Natural killer cell treated with Interleukin-12 subunit alpha and Interleukin-12 subunit beta and Interleukin-15 and Interleukin-18, amount 100 ng/mL, for 72 hours (primary cell): ENCODE results near the gene EPB41L1. TPM values are rescaled to one million over a fixed set of nuclear protein-coding genes. Genes with fewer than 3 reads are reported as not detected.

Source experiments
- ATAC-seq, 2 donors: fragments of 150-1000 bp; cut with Tn5 transposase in 1 of 2; sonication (Bioruptor Pico), chemical (Tn5 transposase) in 1 of 2; 2 replicates each; pipeline ENCODE4 v1.10.0; 2021
- DNase-seq: peaks from one replicate; pipeline ENCODE4 v3.0.0; 2022; ENCODE audit warnings: low spot score
- H3K27ac Mint-ChIP-seq, 2 donors: 1 replicate in 1 of 2; 2 replicates in 1 of 2; pipeline ENCODE4 v1.8.0; 2022; ENCODE audit warnings: mixed read lengths in 2 of 2, mild to moderate bottlenecking in 1 of 2, moderate library complexity in 1 of 2
- H3K27me3 Mint-ChIP-seq, 2 donors: 1 replicate in 1 of 2; 2 replicates in 1 of 2; pipeline ENCODE4 v1.8.0; 2022; ENCODE audit warnings: mixed read lengths in 2 of 2
- H3K36me3 Mint-ChIP-seq: one replicate; pipeline ENCODE4 v1.8.0; 2022; ENCODE audit warnings: mixed read lengths
- H3K4me1 Mint-ChIP-seq, 2 donors: 1 replicate in 1 of 2; 2 replicates in 1 of 2; pipeline ENCODE4 v1.8.0; 2022; ENCODE audit warnings: low read depth in 2 of 2, mixed read lengths in 2 of 2, mild to moderate bottlenecking in 1 of 2
- H3K4me3 Mint-ChIP-seq: one replicate; pipeline ENCODE4 v1.8.0; 2022; ENCODE audit warnings: mixed read lengths
- H3K9me3 Mint-ChIP-seq: 2 replicates; pipeline ENCODE4 v1.8.0; 2022; ENCODE audit warnings: mixed read lengths
- total RNA-seq, 2 donors: library from RNA; stranded (reverse); gene quantifications; one replicate each; pipeline ENCODE4 v1.2.3, GENCODE V29; 2022

Gene EPB41L1
- total RNA-seq, 2 donors from 2014 or later: 0.21 TPM; not detected in 1

DNA sequence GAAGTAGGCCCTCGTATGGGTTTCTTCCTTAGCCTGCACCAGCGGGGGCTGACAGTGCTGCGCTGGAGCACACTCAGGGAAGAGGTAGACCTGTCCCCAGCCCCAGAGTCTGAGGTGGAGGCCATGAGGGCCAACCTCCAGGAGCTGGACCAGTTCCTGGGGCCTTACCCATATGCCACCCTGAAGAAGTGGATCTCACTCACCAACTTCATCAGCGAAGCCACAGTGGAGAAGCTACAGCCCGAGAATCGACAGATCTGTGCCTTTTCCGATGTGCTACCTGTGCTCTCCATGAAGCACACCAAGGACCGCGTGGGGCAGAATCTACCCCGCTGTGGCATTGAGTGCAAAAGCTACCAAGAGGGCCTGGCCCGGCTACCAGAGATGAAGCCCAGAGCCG lies 85.5 kb downstream of the EPB41L1 start:
- Mint-ChIP-seq H3K4me3 (no peak overlapping the region), H3K9me3 (no peaks in the 10 kb centered on the region), H3K27me3 (no peaks in the 10 kb centered on the region), H3K27ac (no peak overlapping the region), H3K4me1 (peaks cover 19 to 29% of the 10 kb centered on the region in 2 donors), H3K36me3 (peaks cover 15% of the 10 kb centered on the region)
- ATAC-seq (no peak), DNase-seq (no peak)

DNA sequence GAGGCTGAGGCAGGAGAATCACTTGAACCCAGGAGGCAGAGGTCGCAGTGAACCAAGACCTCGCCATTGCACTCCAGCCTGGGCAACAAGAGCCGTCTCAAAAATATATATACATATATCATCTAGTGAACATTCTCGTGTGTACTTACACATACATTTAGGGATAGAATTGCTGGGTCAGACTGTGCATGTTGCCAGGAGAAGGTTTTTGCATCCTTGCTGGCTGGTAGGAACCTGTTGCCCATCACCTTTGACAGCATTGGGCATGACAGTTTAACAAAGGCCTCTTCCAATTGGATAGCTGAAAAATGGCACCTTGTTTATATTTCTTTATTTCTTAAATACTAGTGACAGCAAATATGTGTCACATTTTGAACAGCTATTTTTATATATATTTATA lies 87.1 kb downstream of the EPB41L1 start:
- H3K27ac Mint-ChIP-seq: no peak overlapping the region
- DNase-seq (no peak), ATAC-seq (no peak)
- H3K9me3 Mint-ChIP-seq: no peaks in the 10 kb centered on the region
- peaks cover 18 to 29% of the 10 kb centered on the region in 2 donors for H3K4me1 Mint-ChIP-seq
- peaks cover 17% of the 10 kb centered on the region for H3K36me3 Mint-ChIP-seq
- H3K27me3 Mint-ChIP-seq: no peaks in the 10 kb centered on the region
- no peak overlapping the region for H3K4me3 Mint-ChIP-seq

GRCh38 chr20:36243726-36244125 lies 89.2 kb downstream of the EPB41L1 start:
- Mint-ChIP-seq H3K4me1 (peaks cover 6 to 24% of the 10 kb centered on the region in 2 donors), H3K27ac (no peak overlapping the region), H3K9me3 (no peaks in the 10 kb centered on the region), H3K27me3 (no peaks in the 10 kb centered on the region), H3K36me3 (peaks cover 16% of the 10 kb centered on the region), H3K4me3 (no peak overlapping the region)
- no peak for DNase-seq
- ATAC-seq: no peak

DNA sequence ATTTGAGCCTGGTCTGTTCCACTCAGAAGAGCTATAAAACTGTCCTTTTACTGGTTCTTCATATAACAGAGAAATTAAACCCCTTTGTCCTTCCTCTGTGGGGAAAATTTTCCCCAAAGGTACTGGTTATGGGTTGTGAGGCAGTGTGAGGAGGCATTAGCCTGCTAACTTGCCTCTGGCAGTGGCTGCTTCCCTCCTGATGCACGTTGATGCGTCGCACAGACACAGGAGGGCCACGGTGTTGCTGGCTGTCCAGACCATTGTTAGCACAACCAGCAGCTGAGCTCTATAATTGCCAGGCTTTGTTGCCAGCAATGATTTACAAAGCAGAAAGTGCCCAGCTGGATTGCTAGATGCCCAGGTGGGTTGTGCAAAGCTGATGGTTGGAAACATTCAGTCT lies 91.9 kb downstream of the EPB41L1 start:
- no peak for ATAC-seq
- H3K4me1 Mint-ChIP-seq: peaks cover 0 to 22% of the 10 kb centered on the region in 2 donors

DNA sequence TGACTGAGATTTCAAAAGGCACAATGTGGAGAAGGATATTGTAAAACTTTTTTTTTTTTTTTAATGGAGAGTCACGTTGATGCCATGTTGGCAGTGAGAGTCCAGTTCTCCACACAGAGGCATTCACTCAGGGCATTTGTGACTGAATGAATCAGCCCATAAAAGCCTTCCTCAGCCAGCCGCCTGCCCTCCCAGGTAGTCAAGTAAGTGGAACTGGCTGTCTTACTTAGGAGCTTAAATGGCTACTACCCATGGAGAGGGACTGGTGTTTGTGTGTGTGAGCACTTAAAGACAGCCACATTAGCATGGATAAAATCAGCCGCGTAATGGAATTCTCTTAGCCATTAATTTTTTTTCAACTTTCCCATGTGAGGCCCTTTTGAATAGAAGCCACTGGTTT lies 94.3 kb downstream of the EPB41L1 start:
- ATAC-seq: no peak
- Mint-ChIP-seq H3K36me3 (peaks cover 26% of the 10 kb centered on the region), H3K27ac (no peak overlapping the region), H3K4me1 (peaks cover 4 to 26% of the 10 kb centered on the region in 2 donors), H3K27me3 (no peaks in the 10 kb centered on the region), H3K9me3 (no peaks in the 10 kb centered on the region), H3K4me3 (no peak overlapping the region)
- DNase-seq: no peak

More for the DNA sequence above, 91.9 kb downstream of the EPB41L1 start:
- H3K4me3 Mint-ChIP-seq: no peak overlapping the region
- H3K27me3 Mint-ChIP-seq: no peaks in the 10 kb centered on the region
- peaks cover 17% of the 10 kb centered on the region for H3K36me3 Mint-ChIP-seq
- no peaks in the 10 kb centered on the region for H3K9me3 Mint-ChIP-seq
- H3K27ac Mint-ChIP-seq: no peak overlapping the region
- DNase-seq: no peak

- Mint-ChIP-seq H3K4me3 (no peak overlapping the region), H3K9me3 (no peaks in the 10 kb centered on the region), H3K27me3 (no peaks in the 10 kb centered on the region), H3K36me3 (peaks cover 27% of the 10 kb centered on the region), H3K4me1 (peaks cover 4 to 26% of the 10 kb centered on the region in 2 donors), H3K27ac (no peak overlapping the region)
- DNase-seq: no peak
- ATAC-seq: no peak
Observed at GRCh38 chr20:36249450-36249849, 94.9 kb downstream of the EPB41L1 start.

DNA sequence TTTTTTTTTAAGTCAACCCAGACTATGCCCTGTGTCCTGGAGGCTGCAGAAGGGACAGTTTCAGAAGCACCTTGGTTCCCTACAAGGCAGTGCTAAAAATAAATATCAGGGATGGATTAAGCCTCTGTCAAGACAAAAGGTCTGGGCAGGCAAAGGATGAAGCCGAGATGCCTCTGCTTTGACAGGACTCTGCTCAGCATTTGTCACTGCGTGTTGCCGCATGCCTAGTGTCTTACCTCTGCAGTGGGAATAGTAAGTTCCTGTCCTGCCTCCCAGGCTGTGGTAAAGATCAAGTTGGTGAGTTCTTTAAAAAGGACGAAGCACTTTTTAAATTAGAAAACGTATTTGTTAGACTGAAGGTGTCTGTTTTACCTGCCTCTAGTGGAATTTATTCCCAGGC lies 96.9 kb downstream of the EPB41L1 start:
- H3K4me1 Mint-ChIP-seq: peaks cover 4 to 19% of the 10 kb centered on the region in 2 donors
- H3K4me3 Mint-ChIP-seq: no peak overlapping the region
- no peak for ATAC-seq
- no peaks in the 10 kb centered on the region for H3K9me3 Mint-ChIP-seq
- H3K27me3 Mint-ChIP-seq: no peaks in the 10 kb centered on the region
- no peak for DNase-seq
- H3K27ac Mint-ChIP-seq: no peak overlapping the region
- peaks cover 19% of the 10 kb centered on the region for H3K36me3 Mint-ChIP-seq

DNA sequence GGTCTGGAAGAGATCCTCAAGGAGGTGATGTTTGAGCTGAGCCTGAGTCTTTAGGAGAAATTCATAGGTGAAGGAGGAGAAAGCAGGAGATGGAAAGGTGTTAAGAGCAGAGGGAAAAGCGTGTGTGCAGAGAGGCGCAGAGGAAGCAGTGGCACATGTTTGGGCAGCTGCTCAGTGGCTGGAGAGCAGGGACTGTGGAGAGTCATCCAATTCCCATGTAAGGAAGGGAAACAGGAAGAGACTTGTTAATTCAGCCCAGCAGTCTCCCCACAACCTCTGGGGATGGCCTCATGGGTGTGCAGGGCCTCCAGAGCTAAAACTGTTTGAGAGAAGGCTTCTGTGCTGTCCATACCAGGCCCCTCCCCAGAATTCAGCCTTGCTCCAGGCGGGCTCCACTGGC lies 98.0 kb downstream of the EPB41L1 start:
- peaks cover 4 to 19% of the 10 kb centered on the region in 2 donors for H3K4me1 Mint-ChIP-seq
- H3K27ac Mint-ChIP-seq: no peak overlapping the region
- ATAC-seq (no peak), DNase-seq (no peak)
- peaks cover 23% of the 10 kb centered on the region for H3K36me3 Mint-ChIP-seq
- no peaks in the 10 kb centered on the region for H3K9me3 Mint-ChIP-seq
- H3K27me3 Mint-ChIP-seq: no peaks in the 10 kb centered on the region
- H3K4me3 Mint-ChIP-seq: no peak overlapping the region

GRCh38 chr20:36253036-36253435 lies 98.5 kb downstream of the EPB41L1 start:
- H3K27me3 Mint-ChIP-seq: no peaks in the 10 kb centered on the region
- ATAC-seq (no peak), DNase-seq (no peak)
- peaks cover 22% of the 10 kb centered on the region for H3K36me3 Mint-ChIP-seq
- no peak overlapping the region for H3K4me3 Mint-ChIP-seq
- H3K4me1 Mint-ChIP-seq: peaks cover 4 to 16% of the 10 kb centered on the region in 2 donors
- H3K27ac Mint-ChIP-seq: no peak overlapping the region
- no peaks in the 10 kb centered on the region for H3K9me3 Mint-ChIP-seq

DNA sequence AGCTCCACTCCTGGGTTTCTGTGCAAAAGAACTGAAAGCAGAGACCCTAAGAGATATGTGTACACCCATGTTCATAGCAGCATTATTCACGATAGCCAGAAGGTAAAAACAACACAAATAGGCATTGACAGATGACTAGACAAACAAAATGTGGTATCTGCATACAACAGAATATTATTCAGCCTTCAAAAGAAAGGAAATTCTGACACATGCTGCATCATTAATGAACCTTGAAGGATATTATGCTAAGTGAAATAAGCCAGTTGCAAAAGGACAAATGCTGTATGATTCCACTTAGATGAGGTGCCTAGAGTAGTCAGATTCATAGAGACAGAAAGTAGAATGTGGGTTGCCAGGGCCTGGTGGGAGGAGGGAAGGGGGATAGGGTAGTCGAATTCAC lies 99.5 kb downstream of the EPB41L1 start:
- H3K4me3 Mint-ChIP-seq: no peak overlapping the region
- no peaks in the 10 kb centered on the region for H3K27me3 Mint-ChIP-seq
- no peaks in the 10 kb centered on the region for H3K9me3 Mint-ChIP-seq
- peaks cover 4 to 12% of the 10 kb centered on the region in 2 donors for H3K4me1 Mint-ChIP-seq
- DNase-seq (no peak), ATAC-seq (no peak)
- peaks cover 14% of the 10 kb centered on the region for H3K36me3 Mint-ChIP-seq
- H3K27ac Mint-ChIP-seq: no peak overlapping the region

- DNase-seq (no peak), ATAC-seq (no peak)
- no peaks in the 10 kb centered on the region for H3K27me3 Mint-ChIP-seq
- H3K4me3 Mint-ChIP-seq: no peak overlapping the region
- peaks cover 4 to 6% of the 10 kb centered on the region in 2 donors for H3K4me1 Mint-ChIP-seq
- H3K27ac Mint-ChIP-seq: no peak overlapping the region
- no peaks in the 10 kb centered on the region for H3K9me3 Mint-ChIP-seq
- peaks cover 14% of the 10 kb centered on the region for H3K36me3 Mint-ChIP-seq
Observed at GRCh38 chr20:36255445-36255844, 100.9 kb downstream of the EPB41L1 start.

GRCh38 chr20:36259177-36260061 lies 104.9 kb downstream of the EPB41L1 start:
- no peak overlapping the region for H3K27ac Mint-ChIP-seq
- no peaks in the 10 kb centered on the region for H3K4me1 Mint-ChIP-seq
- ATAC-seq: no peak

GRCh38 chr20:36260316-36260715 lies 105.8 kb downstream of the EPB41L1 start:
- Mint-ChIP-seq H3K4me3 (no peak overlapping the region), H3K27ac (no peak overlapping the region), H3K27me3 (no peaks in the 10 kb centered on the region), H3K9me3 (no peaks in the 10 kb centered on the region), H3K36me3 (peaks cover 4% of the 10 kb centered on the region), H3K4me1 (no peaks in the 10 kb centered on the region)
- ATAC-seq: no peak
- DNase-seq: no peak

More at GRCh38 chr20:36259177-36260061, 104.9 kb downstream of the EPB41L1 start:
- Mint-ChIP-seq H3K9me3 (no peaks in the 10 kb centered on the region), H3K36me3 (peaks cover 4% of the 10 kb centered on the region), H3K27me3 (no peaks in the 10 kb centered on the region), H3K4me3 (no peak overlapping the region)
- no peak for DNase-seq

GRCh38 chr20:36261389-36262105 lies 107.0 kb downstream of the EPB41L1 start:
- H3K27ac Mint-ChIP-seq: no peak overlapping the region
- no peak overlapping the region for H3K4me3 Mint-ChIP-seq
- DNase-seq (no peak), ATAC-seq (no peak)
- peaks cover 4% of the 10 kb centered on the region for H3K36me3 Mint-ChIP-seq
- no peaks in the 10 kb centered on the region for H3K27me3 Mint-ChIP-seq
- H3K9me3 Mint-ChIP-seq: no peaks in the 10 kb centered on the region
- H3K4me1 Mint-ChIP-seq: no peaks in the 10 kb centered on the region
